ENCODE data around the gene DHRS11. TPM values are rescaled to one million over a fixed set of nuclear protein-coding genes. Genes with fewer than 3 reads are reported as not detected.
A peak's percentile ranks its signal among the peaks of the same experiment; 100 is the strongest.

The DHRS11 gene
- total RNA-seq, 1 experiment from 2014 or later = 27.9 TPM

GRCh38 chr17:36600936-36601302, 9.2 kb downstream of the DHRS11 start:
- Histone ChIP-seq H3K23ac (ENCODE audit: insufficient read length, low read depth, low read length) (no peak overlapping the region), H2BK20ac (ENCODE audit: low read depth, low read length, poor library complexity, severe bottlenecking) (no peak overlapping the region), H2BK120ac (ENCODE audit: low read depth, low read length, poor library complexity, severe bottlenecking) (no peak overlapping the region), H3K4me1 (ENCODE audit: insufficient read depth, low read length) (no peaks in the 10 kb centered on the region), H3K79me2 (ENCODE audit: insufficient read depth, low read length) (no peaks in the 10 kb centered on the region; the same call in 1 of the 2 replicates), H4K20me1 (ENCODE audit: control insufficient read depth, insufficient read depth, insufficient read length) (no peaks in the 10 kb centered on the region), H2BK15ac (ENCODE audit: low read depth, low read length) (no peak overlapping the region), H3K14ac (ENCODE audit: insufficient read depth, low read length) (peak overlapping the region; percentile 48; the same call in 1 of the 2 replicates), H2BK12ac (ENCODE audit: insufficient read length, low read depth, low read length) (no peak overlapping the region), H3K79me1 (ENCODE audit: insufficient read depth, low read depth, low read length, poor library complexity, severe bottlenecking) (no peaks in the 10 kb centered on the region), H4K8ac (replicated peaks; ENCODE audit: insufficient read length, low read depth, low read length) (no peak overlapping the region), H3K27ac (ENCODE audit: insufficient read length, low read depth, low read length) (no peak overlapping the region), H4K5ac (ENCODE audit: insufficient read length, low read depth, low read length) (no peak overlapping the region), H3K27me3 (ENCODE audit: insufficient read depth, low read length) (no peaks in the 10 kb centered on the region), H3K18ac (ENCODE audit: insufficient read length, low read depth, low read length) (no peak overlapping the region), H3K4ac (ENCODE audit: low read depth, low read length) (no peak overlapping the region), H3K23me2 (ENCODE audit: insufficient read length, low read depth, low read length, poor library complexity, severe bottlenecking) (peaks cover 19% of the 10 kb centered on the region), H3T11ph (ENCODE audit: low read length) (no peak overlapping the region), H4K91ac (ENCODE audit: insufficient read length, low read depth, low read length) (no peak overlapping the region), H3K9me3 (ENCODE audit: control insufficient read depth, low read depth, low read length) (no peaks in the 10 kb centered on the region), H2AK5ac (ENCODE audit: insufficient read length, low read length) (no peak overlapping the region), H3K9ac (ENCODE audit: extremely low read depth, insufficient read length, low read length) (no peak overlapping the region), H3K56ac (ENCODE audit: insufficient read length, low read depth, low read length) (no peak overlapping the region), H2BK5ac (ENCODE audit: insufficient read length, low read length) (no peak overlapping the region), H2AFZ (ENCODE audit: low read length) (no peak overlapping the region), H3K4me2 (ENCODE audit: insufficient read depth, insufficient read length, low read length) (peak overlapping the region; percentile 94)
- peaks cover 2 to 33% (median 27%) of the 10 kb centered on the region in 3 experiments; a peak in 5 of 7 replicates for H3K36me3 Mint-ChIP-seq (ENCODE audit: insufficient read depth in 1 of 3, low read depth in 3 of 3)
- H3K4me3 Mint-ChIP-seq = peak overlapping the region; percentile 84 to 91
- 0 out of 3 replicates have a peak, but pooled peaks have one; percentile 12 for TF ChIP-seq CTCF (conservative IDR thresholded peaks at IDR 0.05)
- no peaks in the 10 kb centered on the region for H3K9me3 Mint-ChIP-seq
- peak overlapping the region; percentile 25 to 96 (median 95) for H3K27ac Mint-ChIP-seq
- no peak for DNase-seq
- no CpG with 5 or more reads among the region's 10 CpGs for WGBS (ENCODE audit: extremely low coverage, insufficient read length, low lambda C conversion rate)
- no peaks in the 10 kb centered on the region; the same call in 1 of the 2 replicates for H3K27me3 Mint-ChIP-seq (ENCODE audit: low read depth)
- H3K4me1 Mint-ChIP-seq = peaks cover 26 to 31% of the 10 kb centered on the region in 2 experiments

Data from H9 (cell line).